ENCODE results near the gene WWOX. TPM values are rescaled to one million over a fixed set of nuclear protein-coding genes. Genes with fewer than 3 reads are reported as not detected.

The WWOX gene
- total and polyA plus RNA-seq, 2 donors (not counting 3 experiments of a cell fraction or from before 2014, with no cell fraction given) = 6.2 to 12.5 TPM

- Histone ChIP-seq H3K27me3 (ENCODE audit: control insufficient read depth in 2 of 2, insufficient read depth in 2 of 2, low read length in 2 of 2) (no peaks in the 10 kb centered on the region), H3K9ac (replicated peaks; ENCODE audit: extremely low read depth, insufficient read depth, low read length) (no peak overlapping the region), H3K27ac (ENCODE audit: insufficient read depth, low read depth, low read length) (no peak overlapping the region), H3K4me1 (ENCODE audit: control insufficient read depth, extremely low read depth, insufficient read depth, low read length) (no peaks in the 10 kb centered on the region), H4K20me1 (replicated peaks; ENCODE audit: control insufficient read depth, extremely low read depth, insufficient read depth, low read length) (no peaks in the 10 kb centered on the region), H2AFZ (ENCODE audit: low read depth, low read length) (no peak overlapping the region), H3K79me2 (ENCODE audit: control insufficient read depth, insufficient read depth, low read length) (no peaks in the 10 kb centered on the region), H3K4me3 (replicated peaks in 1 of 3; ENCODE audit: insufficient read depth in 1 of 3, low read depth in 1 of 3, low read length in 3 of 3) (no peak overlapping the region), H3K4me2 (ENCODE audit: insufficient read depth, low read length) (no peak overlapping the region), H3K9me1 (replicated peaks; ENCODE audit: control insufficient read depth, extremely low read depth, insufficient read depth, low read length) (no peaks in the 10 kb centered on the region), H3K36me3 (ENCODE audit: control insufficient read depth in 2 of 2, extremely low read depth in 1 of 2, insufficient read depth in 2 of 2, low read length in 2 of 2) (no peaks in the 10 kb centered on the region), H3K9me3 (replicated peaks; ENCODE audit: control insufficient read depth, insufficient read depth, low read length) (peaks cover 2% of the 10 kb centered on the region)
- BruUV-seq (replicated peaks) = no TSS peak
- CTCF ChIA-PET = no interaction called here
- POLR2A ChIA-PET = no interaction called here
- intact Hi-C loops (cut with micrococcal nuclease) (no loop called here), dilution Hi-C loops (cut with MboI; ENCODE audit: extremely low pct_ligation_motif_present, low sequenced_read_pairs) (no loop called here)
- FAIRE-seq (no peak), DNase-seq (ENCODE audit: low read depth, low spot score) (no peak)
- TF ChIP-seq MAX (IDR thresholded peaks at IDR 0.05; ENCODE audit: insufficient read depth, insufficient read length) = no peak
- TF ChIP-seq POLR2AphosphoS5 (IDR thresholded peaks at IDR 0.05; ENCODE audit: insufficient read depth, low read depth, low read length) = no peak
- TF ChIP-seq POLR2A (IDR thresholded peaks at IDR 0.05; ENCODE audit: low read depth, low read length) = no peak
- TF ChIP-seq FOS (IDR thresholded peaks at IDR 0.05; ENCODE audit: borderline replicate concordance, insufficient read depth, low read length) = no peak
- TF ChIP-seq MYC (IDR thresholded peaks at IDR 0.05; ENCODE audit: low read depth, low read length) = no peak
- no peak for TF ChIP-seq JUN (IDR thresholded peaks at IDR 0.05; ENCODE audit: borderline replicate concordance, insufficient read depth, insufficient read length, low read depth)
- TF ChIP-seq, protein P1, sequence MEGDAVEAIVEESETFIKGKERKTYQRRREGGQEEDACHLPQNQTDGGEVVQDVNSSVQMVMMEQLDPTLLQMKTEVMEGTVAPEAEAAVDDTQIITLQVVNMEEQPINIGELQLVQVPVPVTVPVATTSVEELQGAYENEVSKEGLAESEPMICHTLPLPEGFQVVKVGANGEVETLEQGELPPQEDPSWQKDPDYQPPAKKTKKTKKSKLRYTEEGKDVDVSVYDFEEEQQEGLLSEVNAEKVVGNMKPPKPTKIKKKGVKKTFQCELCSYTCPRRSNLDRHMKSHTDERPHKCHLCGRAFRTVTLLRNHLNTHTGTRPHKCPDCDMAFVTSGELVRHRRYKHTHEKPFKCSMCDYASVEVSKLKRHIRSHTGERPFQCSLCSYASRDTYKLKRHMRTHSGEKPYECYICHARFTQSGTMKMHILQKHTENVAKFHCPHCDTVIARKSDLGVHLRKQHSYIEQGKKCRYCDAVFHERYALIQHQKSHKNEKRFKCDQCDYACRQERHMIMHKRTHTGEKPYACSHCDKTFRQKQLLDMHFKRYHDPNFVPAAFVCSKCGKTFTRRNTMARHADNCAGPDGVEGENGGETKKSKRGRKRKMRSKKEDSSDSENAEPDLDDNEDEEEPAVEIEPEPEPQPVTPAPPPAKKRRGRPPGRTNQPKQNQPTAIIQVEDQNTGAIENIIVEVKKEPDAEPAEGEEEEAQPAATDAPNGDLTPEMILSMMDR (IDR thresholded peaks at IDR 0.05; ENCODE audit: extremely low read depth in 1 of 2, insufficient read depth in 1 of 2, low read depth in 1 of 2, low read length in 2 of 2) = no peak
- TF ChIP-seq EZH2 (IDR thresholded peaks at IDR 0.05; ENCODE audit: borderline replicate concordance, low read depth, low read length, severe bottlenecking) = no peak
- TF ChIP-seq GATA2 (IDR thresholded peaks at IDR 0.05; ENCODE audit: insufficient read depth, insufficient read length, low read depth, low read length) = no peak
Observed at GRCh38 chr16:78878570-78878969, 779.1 kb downstream of the WWOX start.
